AG04449 (cell line): ENCODE measurements around the gene IL33.
"Not testable (repeated sequence)": the region's sequence is repeated elsewhere in the genome, so short reads cannot be mapped to it uniquely, and the experiment has no call there.

Experiments used
- CTCF ChIA-PET: fragments of 350-600 bp; formaldehyde crosslinking; extraction: SDS; loops from one replicate; lab custom pipeline; 2021; ENCODE audit warnings: antibody characterized with exemption; lab: Yijun Ruan, JAX
- POLR2A ChIA-PET: fragments of 400-600, 350-600 bp; formaldehyde crosslinking; extraction: SDS; loops from one replicate; lab custom pipeline; 2020; ENCODE audit warnings: antibody characterized with exemption, inconsistent platforms; lab: Yijun Ruan, JAX
- DNase-seq: peaks from one replicate; pipeline ENCODE4 v3.0.0-alpha.2; 2010; ENCODE audit warnings: low read depth, low spot score
- H3K4me3 ChIP-seq: 2 replicates; pipeline ENCODE4 v1.5.1; 2011; ENCODE audit warnings: low read depth, mild to moderate bottlenecking, control low read depth, low read length
- CTCF ChIP-seq: IDR thresholded peaks from one replicate; pipeline ENCODE4 v1.5.1; 2011; ENCODE audit warnings: mild to moderate bottlenecking, moderate library complexity, low read length, control low read depth, inconsistent platforms; ENCODE audit not compliant: insufficient read depth; ENCODE audit errors: missing control alignments

The IL33 gene

GRCh38 chr9:6215562-6215961, at the start of gene IL33:
TSS of gene IL33 (plus strand) at chr9:6215807. CDS start at chr9:6241695, 25,888 bp downstream.
- no peak for DNase-seq
- no peak within 1 kb of the TSS for H3K4me3 ChIP-seq
- ChIA-PET CTCF (no interaction called here), POLR2A (no interaction called here)
- TF ChIP-seq CTCF: no peak

GRCh38 chr9:6171667-6172066, 43.9 kb upstream of the IL33 start:
- CTCF ChIA-PET: no interaction called here
- TF ChIP-seq CTCF: no peak
- no peak overlapping the region for H3K4me3 ChIP-seq
- POLR2A ChIA-PET: no interaction called here
- DNase-seq: no peak

- DNase-seq: no peak
- ChIA-PET POLR2A (no interaction called here), CTCF (no interaction called here)
- no peak for TF ChIP-seq CTCF
- H3K4me3 ChIP-seq: no peak overlapping the region
Observed at GRCh38 chr9:6173914-6174313, 41.7 kb upstream of the IL33 start.

- DNase-seq, H3K4me3 ChIP-seq, CTCF ChIA-PET, POLR2A ChIA-PET: not testable (repeated sequence)
Observed at GRCh38 chr9:6182549-6183226, 32.9 kb upstream of the IL33 start.

DNA sequence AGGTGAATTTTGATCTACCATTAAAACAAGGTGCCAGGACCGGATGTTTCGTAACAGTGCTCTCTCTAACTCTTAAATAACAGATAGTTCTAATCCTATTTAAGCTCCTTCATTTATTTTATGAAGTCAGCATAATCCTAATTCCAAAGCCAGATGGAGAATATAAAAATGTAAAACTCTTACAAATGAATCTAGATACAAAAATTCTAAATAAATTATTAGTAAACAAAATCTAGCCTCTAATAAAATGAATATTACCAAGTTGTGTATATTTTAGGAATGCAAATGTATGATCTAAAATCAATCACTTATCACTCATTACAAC, 32.4 kb upstream of the IL33 start:
- H3K4me3 ChIP-seq: no peak overlapping the region
- CTCF ChIA-PET: no interaction called here
- POLR2A ChIA-PET: no interaction called here
- no peak for TF ChIP-seq CTCF
- DNase-seq: no peak

- ChIA-PET POLR2A (no interaction called here), CTCF (no interaction called here)
- H3K4me3 ChIP-seq: no peak overlapping the region
- no peak for DNase-seq
- TF ChIP-seq CTCF: no peak
Observed at GRCh38 chr9:6183627-6184026, 32.0 kb upstream of the IL33 start.
